ENCODE results near the gene SGO1. TPM values are rescaled to one million over a fixed set of nuclear protein-coding genes. Genes with fewer than 3 reads are reported as not detected.

SGO1 gene
- total RNA-seq, 1 donor from 2014 or later: 3.8 TPM

GRCh38 chr3:20154928-20155327 lies 31.1 kb downstream of the SGO1 start:
- DNase-seq: no peak

DNA sequence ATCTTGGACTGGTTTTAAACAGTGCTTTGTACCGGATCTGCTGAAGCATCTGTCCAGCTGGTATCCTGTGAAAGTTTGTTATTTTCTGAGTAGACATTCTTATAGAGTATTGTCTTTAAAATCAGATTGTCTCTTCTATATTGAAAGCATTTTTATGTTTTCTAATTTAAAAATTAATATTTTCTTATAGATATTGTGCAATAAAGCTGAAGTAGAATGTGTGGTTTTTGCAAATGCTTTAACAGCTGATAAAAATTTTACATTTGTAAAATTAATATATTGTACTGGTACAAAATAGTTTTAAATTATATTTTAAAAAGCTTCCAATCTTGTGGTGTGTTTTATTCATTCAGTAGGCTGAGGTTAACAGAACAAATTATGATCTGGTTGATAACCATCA lies 31.9 kb downstream of the SGO1 start:
- no peak for DNase-seq

DNA sequence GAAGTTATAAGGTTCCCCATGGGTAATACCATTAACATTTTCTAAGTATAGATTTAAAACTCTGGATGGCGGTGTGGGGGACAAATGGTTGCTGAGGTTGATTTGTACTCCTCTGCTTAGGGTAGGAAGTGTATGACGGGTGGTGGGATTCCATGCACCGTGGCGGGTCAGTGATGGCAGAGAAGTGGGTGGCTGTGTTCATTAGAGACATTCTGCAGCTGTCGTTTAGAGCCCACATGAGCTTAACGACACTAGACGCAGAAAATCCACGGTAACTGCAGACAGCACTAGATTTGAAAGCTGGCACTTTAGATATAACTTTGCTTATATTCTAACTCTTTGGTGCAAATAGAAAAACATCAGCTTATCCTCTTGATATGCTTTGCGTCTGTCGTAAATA lies 37.5 kb downstream of the SGO1 start:
- DNase-seq: peak; percentile 67

GRCh38 chr3:20147361-20147760 lies 38.6 kb downstream of the SGO1 start:
- DNase-seq: no peak

DNA sequence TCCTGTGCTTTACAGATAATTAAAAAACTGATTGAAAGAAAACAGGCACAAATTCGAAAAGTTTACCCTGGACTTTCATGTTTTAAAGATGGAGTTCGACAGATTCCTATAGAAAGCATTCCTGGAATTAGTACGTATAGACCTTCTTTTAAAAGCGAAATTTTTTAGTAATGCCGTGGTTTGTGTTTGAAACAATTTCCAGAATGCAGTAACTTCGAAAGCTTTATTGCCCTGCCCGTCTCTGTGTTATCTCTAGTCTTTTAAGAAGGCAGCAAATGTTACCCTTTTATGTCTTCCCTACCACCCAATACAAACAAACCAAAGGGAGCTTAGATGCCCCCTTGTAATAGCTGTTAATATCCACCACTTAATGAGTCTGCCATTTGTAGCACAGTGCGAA lies 39.7 kb downstream of the SGO1 start:
- no peak for DNase-seq

DNA sequence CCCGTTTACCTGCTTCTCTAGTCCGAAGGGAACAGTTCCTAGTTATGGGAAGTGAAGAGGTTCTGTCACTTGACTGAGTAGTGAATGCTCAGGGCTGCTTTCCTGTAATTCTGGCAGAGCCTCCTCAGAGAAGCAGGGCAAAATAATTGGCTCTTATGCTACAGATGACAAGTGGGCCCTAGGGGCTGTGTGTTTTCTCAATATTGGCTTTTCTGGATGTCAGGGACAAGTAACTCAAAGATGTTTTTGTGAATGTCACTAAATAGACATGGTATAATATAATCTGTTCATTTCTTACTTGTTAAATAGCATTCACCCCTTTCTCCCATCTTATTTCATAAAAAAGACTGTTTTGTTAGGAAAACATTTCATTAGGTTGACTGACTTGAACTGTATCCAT lies 40.1 kb downstream of the SGO1 start:
- no peak for DNase-seq

DNA sequence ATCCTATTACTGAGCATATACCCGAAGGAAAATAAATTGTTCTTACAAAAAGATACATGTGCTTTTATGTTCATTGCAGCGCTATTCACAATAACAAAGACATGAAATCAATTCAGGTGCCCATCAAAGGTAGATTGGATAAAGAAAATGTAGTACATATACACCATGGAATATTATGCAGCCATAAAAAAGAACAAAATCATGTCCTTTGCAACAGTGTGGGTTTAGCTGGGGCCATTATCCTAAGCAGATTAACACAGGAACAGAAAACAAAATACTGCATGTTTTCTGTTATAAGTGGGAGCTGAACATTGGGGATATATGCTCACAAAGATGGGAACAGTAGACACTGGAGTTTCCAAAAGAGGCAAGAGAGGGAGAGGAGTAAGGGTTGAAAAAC lies 42.5 kb downstream of the SGO1 start:
- DNase-seq: no peak

- no peak for DNase-seq
These were observed 43.5 kb downstream of the SGO1 start for GRCh38 chr3:20142517-20142916.

- peak; percentile 97 for DNase-seq
These were observed 44.2 kb downstream of the SGO1 start for GRCh38 chr3:20141851-20142250.

GRCh38 chr3:20141316-20141715 lies 44.7 kb downstream of the SGO1 start:
- peak; percentile 89 for DNase-seq

GRCh38 chr3:20140881-20141280 lies 45.1 kb downstream of the SGO1 start:
- no peak for DNase-seq

- no peak for DNase-seq
These were observed 48.4 kb downstream of the SGO1 start for GRCh38 chr3:20137647-20138046.

GRCh38 chr3:20136231-20136630 lies 49.8 kb downstream of the SGO1 start:
- DNase-seq: no peak

DNA sequence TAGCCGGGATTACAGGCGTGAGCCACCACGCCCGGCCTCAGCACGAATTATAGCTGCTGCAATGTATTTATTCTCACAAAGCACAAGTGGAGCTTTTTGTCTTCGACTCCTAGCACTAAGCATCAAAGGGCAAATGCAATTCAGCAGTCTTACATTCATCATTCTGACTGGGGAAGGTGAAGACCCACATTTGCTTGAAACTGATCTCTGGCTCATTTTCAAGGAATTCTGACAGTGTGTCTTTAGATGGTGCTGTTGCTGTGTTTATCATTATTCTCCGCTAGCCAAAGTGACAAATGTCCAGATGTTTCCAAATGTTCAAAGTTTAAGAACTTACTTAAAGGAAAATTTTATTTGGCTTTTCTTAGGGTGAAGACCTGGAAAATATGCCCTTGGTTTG lies 55.9 kb downstream of the SGO1 start:
- DNase-seq: peak; percentile 54

DNA sequence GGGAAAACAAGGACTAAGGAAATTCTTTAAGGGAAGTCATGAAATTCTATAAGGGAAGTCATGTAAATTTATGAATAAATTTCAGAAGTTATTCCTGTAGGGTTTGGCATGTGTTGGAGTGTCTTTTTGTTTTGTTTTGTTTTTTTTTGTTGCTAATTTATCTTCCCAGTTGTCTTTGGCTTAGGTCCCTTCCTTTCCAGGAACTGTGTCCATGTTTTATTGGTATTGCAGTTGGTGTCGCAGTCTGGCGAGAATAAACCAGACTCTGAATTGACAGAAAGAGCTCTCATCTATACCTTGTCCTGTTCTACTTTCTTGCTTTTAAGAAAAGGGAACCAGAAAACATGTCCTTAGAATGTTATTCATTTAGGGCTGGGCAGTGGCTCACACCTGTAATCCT lies 57.6 kb downstream of the SGO1 start:
- DNase-seq: no peak

DNA sequence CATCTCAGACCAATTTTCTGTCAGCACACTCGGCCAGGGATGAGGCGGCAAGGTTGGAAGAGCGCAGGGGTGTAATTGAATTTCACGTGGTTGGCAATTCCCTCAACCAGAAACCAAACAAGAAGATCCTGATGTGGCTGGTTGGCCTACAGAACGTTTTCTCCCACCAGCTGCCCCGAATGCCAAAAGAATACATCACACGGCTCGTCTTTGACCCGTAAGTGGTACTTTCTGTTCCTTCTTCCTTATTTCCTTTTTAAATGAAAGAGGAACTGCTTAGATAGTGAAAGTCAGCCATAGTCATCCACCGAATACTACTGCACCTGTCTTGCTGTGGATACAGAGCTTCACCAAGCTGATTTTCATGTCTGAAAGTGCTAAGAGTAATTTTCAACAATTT lies 60.1 kb downstream of the SGO1 start:
- DNase-seq: no peak

DNA sequence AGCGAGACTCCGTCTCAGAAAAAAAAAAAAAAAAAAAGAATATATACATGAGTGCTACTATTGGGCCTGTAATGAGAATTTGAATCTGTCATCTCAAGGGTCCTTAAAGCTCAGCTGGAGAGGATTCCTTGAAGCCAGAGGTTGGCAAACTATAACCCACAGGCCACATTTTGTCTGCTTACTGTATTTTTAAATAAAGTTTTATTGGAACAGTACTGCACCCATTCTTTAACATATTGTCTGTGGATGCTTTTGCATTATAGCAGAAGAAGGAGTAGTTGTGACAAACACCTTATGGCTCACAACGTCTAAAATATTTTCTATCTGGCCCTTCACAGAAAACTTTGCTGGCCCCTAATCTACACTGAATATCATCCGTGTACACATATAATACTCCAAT lies 60.7 kb downstream of the SGO1 start:
- no peak for DNase-seq

GRCh38 chr3:20123131-20123652 lies 62.8 kb downstream of the SGO1 start:
- no peak for DNase-seq

DNA sequence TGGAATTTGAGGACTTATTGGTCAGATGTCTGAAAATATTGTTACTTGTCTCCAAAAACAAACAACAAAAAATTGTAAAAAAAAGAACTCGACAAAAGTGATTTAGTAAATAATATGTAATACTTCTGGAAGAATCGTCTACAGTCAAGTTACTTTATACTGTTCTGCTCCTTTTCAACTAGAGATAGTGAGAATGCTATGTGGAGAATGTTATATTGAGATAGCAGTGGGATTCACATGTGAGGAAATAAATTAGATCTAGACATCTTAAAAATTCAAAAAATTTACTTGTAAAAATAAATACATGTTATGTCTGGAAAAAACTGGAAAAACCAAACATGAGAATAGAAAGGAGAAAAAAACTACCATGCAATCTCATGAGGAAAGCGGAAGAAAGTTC lies 64.9 kb downstream of the SGO1 start:
- no peak for DNase-seq

Small RNA genes within 50 kb of the gene (small RNA-seq; reads per million reads assigned to genes)
- gene MIR3135A (ENCODE audit: low replicate concordance): not detected

Other genes with a start within 250 kb of the SGO1 start
- 68.5 TPM for gene RAB5A, start 239.1 kb downstream of the SGO1 start, total RNA-seq
- not detected for gene PP2D1, start 173.9 kb downstream of the SGO1 start, total RNA-seq
- gene KAT2B, start 145.8 kb downstream of the SGO1 start, total RNA-seq: 32.3 TPM